ENCODE data around the gene LDLRAP1.

LDLRAP1 gene

DNA sequence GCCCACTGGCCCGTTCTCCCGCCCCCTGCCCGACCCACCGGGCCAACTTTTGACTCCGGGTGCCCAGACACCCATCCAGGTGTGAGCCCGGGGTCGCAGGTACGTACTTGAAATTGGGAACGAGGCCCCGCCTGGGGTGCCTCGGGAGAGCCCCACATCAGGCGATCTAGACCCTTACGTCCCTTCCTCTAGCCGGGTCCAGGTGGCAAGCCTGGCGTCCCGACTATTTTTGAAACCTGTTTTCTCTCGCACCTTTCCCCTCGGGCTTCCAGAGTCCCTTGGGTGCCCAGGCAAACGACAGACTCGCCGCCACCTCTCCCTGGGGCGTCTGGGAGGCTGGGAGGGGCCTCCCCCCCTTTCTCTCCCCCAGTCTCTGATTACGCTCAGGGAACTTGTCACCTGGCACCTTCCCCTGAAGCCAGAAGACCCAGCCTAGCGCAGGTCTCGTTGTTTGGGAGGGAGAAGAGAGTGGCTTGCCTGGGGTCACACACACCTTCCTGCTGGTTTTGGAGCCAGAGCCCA, 898 bp downstream of the LDLRAP1 start:
- DNase-seq: no peak

DNA sequence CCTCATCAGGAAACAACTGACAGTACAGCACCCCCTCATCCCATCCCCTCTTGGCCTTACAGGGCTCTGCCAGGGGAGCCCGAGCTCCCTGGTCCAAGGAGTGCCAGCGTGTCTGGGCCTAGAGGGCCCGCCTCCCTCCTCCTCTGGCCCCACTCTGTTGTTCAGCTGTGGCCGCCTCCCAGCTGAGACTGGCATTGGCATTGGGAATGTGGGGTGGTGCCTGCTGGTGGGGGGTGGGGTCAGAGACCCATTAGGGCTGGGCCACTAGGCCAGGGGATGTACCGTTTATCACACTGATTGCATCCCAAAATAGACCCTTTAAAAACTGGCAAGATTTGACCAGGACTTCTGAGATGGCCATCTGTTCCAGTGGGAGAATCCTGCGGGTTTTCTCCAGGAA, 1.4 kb downstream of the LDLRAP1 start:
- DNase-seq: no peak

DNA sequence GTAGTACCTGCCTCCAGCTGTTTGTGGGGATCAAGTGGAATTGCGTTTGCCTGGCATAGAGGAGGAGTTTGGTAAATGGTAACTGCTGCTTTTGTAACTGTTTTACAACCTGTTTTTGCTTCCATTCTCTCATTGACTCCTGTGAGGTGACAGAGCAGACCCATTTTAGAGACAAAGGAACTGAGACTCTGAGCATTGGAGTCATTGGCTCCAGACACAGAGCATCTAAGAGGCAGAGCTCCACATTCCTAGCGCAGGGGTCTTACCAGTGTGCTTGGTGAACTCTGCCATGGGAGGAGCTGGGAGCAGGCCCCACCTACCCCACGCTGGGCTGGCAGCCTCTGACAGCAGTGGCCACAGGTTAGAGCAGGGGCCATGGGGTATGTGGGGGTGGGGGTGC, 2.4 kb downstream of the LDLRAP1 start:
- no peak for DNase-seq

DNA sequence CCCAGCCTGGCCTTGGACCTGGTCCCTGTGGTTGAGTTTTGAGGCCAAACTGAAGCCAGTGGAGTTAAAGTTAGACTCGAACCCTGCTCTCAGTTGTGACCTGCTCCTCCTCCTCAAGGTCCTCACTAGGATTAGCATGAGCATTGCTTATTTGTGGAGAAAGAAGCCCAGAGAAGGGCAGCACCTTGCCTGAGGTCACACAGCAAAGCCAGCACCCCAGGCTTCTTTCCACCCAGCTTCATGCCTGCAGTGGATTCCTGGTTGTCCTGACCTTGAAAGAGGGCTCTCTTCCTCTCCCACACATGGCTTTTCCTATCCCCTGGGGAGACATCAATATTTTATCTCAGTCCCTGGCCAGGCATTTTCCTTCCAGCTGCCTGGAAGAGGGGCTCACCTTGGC, 2.8 kb downstream of the LDLRAP1 start:
- no peak for DNase-seq

DNA sequence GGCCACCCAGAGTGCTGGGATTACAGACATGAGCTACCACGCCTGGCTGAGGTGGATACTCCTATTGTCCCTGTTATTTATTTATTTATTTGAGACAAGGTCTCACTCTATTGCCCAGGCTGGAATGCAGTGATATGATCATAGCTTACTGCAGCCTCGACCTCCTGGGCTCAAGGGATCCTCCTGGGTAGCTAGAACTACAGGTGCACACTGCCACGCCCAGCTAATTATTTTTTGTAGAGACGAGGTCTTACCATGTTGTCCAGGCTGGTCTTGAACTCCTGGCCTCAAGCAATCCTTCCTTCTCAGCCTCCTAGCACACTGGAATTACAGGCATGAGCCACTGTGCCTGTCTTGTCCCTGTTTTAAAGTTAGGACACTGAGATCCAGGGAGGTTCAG, 5.2 kb downstream of the LDLRAP1 start:
- no peak for DNase-seq

DNA sequence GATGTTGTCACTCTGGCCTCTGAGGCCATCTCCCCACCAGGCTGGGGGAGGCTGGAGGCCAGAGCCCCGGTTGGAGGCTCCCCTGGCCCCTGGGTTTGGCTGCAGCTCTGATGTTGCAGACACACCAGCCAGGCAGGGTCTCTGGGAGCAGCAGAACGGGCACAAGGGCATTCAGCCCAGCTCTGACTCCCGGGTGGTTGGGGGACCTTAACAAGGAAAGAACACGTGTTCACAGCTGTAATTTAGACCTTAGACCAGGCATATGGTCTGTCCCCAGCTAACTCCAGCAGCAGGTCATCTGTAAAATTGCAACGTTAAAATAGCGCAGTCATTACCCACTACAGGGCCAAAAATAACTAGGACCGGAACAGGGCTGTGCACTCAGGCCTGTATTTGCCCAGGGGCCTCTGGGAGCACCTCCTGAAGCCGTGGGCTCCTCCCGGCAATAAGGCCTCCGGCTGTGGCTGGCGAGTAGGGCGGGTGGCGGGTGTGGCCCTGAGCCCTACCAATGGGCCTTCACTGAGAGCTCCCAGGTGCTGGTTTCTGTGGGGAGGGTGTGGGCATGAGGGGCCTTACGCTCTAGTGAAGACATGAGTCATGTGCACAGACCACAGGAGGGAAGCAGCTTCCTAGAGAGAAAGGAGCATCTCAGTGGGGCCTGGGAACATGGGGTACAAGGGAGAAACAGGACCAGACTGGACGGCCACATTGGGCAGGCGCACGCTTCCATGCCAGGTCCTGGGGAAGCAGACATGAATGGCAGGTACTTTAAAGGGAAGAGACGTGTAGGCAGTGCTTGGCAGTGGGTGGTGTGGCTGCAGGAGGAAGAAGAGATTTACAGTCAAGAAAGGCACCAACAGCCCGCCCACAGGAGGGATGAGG, 6.1 kb downstream of the LDLRAP1 start:
- no peak for DNase-seq

DNA sequence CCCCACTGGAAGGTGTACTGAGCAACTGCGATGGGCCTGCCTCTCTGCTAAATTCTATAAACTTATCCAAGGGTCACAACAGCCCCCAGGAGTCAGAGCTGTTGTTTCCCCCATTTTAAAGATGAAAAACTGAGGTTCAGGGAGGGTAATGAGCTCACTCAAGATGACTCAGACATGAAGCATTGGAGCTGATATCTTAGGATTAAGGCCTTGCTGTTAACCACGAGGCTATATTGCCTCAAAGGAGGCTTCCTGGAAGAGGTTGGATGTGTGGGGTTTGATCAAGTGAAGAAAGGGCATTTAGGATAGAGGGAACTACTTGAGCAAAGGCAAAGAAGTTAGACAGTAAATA, 6.7 kb downstream of the LDLRAP1 start:
- DNase-seq: no peak

DNA sequence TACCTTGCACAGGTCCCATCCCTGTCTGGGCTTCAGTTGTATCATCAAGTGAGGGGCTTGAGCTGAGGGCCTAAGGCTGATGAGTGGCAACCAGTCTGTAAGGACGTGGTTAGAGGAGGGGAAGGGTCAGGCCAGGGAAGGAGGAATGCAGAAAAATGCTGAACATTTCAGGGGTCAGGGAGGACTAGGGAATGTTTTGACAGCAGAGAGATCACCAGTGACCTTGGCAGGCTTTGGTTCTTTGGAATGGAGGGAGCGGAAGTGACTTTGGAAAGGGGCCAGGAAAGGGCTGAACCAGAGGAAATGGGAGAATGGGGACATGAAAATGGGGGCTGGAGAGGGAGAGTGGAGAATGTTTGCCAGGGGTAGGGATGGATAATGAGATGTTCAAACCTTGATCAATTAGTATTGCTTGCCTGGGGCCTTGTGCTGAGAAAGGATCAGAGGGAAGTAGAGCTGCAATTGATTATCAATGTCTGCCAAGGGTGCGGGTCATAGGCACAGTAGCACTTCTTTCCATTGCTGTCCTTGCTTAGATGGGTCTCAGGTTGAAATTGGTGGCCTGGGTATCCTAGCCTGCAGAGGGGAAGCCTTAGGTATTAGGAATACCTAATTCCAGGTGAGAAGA, 7.4 kb downstream of the LDLRAP1 start:
- no peak for DNase-seq

DNA sequence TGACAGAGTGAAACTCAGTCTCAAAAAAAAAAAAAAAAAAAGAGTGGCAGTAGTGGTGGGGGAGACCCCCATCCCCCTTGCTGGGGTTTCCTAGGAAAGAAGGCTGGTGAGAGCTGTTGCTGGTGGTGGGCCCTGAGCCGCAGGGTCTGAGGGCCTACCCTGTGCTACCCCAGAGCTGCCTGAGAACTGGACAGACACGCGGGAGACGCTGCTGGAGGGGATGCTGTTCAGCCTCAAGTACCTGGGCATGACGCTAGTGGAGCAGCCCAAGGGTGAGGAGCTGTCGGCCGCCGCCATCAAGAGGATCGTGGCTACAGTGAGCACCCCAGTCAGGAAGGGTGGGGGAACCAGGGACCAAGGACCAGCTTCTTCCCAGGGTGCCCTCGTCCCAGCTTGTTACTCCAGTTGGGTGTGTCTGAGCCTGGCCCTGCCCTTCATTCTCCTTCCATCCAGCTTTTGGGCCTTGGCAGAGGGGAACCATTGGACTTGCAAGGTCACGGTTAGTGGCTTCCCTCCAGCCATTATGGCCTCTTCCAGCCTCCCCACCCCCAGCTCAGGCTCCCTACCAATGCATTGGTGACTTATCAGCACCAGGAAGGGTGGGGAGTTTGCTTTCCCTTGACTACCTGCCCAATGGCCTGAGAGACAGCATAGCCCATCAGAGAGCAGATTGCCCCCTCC, 10.5 kb downstream of the LDLRAP1 start:
- DNase-seq: no peak

DNA sequence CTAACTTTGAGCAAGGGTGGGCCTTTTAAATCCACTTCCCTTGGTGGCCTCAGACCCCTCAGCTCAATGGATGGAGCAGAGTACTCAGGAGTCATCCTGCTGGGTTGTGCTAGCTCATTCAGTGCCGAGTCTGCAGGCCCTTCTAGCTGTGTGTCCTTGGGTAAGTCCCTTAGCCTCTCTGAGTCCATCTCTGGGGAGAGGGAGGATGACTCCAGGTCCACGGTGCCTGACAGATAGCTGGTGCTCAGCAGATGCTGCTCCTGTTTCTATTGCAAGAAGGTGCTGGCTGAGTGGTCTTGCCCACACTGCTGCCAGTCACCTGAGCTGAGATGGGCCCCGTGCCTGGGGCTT, 11.0 kb downstream of the LDLRAP1 start:
- no peak for DNase-seq

DNA sequence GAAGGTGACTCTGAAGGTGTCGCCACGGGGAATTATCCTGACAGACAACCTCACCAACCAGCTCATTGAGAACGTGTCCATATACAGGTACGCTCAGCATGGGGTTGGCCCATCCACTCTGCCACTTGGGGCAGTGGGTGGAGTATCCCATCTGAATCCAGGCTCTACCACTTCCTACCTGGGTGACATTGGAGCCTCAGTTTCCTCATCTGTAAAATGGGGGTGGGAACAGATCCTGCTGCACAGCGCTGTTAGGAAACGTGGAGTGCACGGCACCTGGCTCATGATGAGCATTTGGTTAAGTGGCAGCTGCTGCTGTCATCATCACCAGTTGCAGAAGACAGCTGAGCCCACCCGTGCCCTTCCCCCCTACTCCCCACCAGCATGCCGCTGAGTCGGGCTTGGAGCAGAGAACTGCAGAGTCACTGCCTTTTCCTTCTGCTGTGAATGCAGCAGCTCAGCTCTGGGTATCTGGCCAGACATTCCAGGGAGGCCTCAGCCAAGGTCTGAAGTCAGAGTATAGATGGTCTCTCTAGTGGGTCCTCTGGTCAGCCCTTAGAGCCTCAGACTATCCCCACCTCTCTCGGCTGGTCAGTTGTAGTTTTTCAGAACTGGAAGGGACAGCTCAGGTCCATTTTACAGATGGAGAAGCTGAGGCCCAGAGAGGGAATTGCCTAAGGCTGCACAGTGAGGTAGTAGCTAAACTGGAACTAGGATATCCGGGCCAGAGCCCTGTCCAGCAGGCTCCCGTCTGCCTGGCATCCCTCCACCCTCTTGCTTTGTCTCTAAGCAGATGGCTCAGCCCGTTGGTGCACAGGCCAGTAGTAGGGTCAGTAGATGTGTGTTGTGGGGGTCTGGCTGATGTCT, 11.7 kb downstream of the LDLRAP1 start:
- DNase-seq: no peak

DNA sequence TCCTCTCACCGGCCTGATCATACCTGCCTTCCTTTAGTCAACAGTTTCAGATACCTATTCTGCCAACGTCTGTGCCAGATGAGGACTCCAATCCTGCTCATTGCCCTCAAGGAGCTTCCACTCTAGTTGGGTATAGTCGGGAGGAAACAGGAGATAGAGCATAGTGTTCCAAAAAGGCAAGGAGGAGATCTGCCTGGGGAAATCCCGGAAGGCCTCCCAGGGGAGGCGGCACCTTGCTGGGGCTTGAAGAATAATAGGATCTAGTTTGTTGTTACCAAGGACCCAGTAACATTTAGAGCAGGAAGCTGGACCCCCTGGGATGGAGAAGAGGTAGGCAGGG, 12.3 kb downstream of the LDLRAP1 start:
- no peak for DNase-seq

DNA sequence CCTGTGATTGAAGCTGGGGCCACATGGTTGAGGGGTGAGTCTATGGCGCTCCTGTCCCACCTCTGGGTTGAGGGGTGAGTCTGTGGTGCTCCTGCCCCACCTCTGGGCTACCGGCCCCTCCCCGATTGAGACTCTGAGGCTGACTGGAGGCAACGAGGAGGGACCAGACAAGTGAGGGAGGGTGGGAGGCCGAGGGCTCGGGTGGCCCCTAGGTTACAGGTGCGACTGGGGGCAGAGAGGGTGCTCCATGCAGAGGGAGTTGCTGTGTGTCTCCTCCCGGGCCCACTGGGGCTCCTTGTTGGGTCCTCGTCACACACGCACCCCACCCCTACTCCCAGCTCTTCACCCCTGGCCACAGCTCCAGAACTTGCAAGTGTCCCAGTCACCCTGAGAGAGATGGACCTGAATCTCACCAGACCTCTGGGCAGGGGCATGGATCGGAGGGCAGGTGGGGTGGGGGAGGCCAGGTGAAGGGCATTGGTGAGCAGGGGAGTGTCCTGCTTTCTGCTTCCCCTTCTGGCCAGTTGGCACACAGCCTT, 12.8 kb downstream of the LDLRAP1 start:
- no peak for DNase-seq

DNA sequence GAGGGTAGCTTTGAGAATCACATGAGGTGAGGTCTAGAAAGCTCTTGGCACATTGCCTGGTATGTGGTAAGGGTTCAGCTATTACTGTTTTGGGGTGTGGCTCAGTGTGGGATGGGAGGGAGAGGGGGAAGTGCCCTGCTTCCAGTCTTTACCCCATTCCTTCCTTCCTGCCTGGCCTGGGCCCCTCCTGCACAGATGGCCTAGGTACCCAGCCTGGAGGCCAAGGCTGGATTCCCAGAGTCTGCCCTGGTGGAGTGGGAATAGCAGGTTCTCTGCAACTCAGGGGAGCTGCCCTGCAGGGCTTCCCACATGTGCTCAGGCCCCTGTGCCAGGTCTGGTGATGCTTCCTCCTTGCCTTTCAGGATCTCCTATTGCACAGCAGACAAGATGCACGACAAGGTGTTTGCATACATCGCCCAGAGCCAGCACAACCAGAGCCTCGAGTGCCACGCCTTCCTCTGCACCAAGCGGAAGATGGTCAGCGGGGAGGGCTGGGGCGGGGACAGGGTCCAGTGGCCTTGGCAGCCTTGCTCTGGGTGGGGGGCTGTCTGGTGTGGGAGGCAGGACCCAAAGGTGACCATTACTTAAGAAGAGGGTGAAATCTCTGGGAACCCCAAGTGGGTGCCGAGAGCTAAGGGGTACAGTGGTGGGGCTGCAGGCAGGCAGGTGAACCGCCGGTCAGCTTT, 13.5 kb downstream of the LDLRAP1 start:
- DNase-seq: no peak

DNA sequence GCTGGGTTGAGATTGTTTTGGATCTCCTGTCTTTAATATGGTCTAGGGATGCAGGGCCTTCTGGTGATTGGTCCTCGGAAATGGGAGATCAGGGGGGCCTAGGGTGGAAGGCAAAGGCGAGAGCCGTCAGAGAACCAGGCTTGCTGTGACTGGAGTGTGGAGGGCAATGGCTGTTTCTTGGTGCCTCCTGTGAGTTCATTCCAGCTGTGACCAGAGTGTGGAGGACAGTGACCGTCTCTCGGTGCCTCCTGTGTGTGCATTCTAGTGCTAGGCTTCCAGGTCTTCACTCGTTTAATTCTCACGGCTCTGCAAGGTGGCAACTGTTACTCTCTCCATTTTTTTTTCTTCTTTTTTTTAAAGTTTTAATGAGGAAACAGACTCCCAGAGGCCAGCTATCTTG, 14.1 kb downstream of the LDLRAP1 start:
- no peak for DNase-seq

DNA sequence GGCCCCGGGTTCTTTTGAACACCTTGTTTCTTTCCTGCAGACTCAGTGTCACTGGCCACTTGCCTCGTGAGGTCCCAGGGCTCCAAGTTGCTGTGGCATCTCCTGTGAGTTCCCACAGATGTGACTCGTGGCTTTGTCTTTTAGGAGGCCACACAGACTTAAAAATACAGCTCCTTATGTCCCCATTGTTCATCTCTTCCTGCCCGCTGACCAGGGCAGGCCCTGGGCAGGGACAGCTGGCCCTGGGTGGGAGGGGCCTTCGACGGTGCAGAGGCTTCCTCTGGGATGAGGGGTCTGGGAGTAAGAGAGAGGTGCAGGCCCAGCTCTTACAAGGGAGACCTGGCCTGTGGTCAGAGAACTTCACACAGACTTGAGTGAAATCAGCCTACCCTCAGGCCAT, 15.6 kb downstream of the LDLRAP1 start:
- DNase-seq: no peak

DNA sequence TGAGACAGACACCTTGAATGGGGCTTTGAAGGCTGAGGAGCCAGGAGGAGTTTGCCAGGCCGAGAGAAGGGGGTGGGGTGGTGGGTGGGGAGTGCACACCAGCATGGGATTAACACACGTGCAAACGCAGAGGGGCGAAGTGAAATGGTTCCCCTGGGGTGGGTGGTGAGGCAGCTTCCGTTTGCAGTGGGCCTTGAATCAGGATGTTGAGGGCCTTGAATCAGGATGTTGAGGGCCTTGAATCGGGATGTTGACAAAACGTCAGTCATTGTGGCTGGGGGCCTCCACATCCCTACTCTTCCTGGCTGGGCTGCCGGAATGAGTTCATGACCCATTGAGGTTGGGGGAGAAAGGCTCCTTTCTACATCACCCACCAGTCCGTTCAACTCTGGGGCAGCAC, 16.6 kb downstream of the LDLRAP1 start:
- no peak for DNase-seq

DNA sequence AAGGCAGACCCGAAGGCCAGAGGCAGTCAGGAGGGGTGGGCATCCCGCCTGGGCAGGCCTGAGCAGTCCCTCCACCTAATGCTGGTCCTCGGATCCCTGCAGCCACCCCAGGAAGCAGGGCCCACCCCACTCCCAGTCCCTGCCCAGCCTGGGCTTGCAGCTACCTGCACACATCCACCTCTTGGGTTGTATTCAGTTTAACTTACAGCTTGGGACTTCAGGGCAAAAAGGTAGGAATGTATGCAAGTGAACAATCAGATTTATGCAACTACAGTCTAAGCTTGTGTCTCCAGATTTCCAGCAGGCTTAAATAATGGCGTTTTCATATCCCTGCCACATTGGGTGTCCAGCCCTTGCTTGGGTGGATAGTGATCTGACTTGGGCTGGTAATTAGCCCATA, 17.4 kb downstream of the LDLRAP1 start:
- no peak for DNase-seq

DNA sequence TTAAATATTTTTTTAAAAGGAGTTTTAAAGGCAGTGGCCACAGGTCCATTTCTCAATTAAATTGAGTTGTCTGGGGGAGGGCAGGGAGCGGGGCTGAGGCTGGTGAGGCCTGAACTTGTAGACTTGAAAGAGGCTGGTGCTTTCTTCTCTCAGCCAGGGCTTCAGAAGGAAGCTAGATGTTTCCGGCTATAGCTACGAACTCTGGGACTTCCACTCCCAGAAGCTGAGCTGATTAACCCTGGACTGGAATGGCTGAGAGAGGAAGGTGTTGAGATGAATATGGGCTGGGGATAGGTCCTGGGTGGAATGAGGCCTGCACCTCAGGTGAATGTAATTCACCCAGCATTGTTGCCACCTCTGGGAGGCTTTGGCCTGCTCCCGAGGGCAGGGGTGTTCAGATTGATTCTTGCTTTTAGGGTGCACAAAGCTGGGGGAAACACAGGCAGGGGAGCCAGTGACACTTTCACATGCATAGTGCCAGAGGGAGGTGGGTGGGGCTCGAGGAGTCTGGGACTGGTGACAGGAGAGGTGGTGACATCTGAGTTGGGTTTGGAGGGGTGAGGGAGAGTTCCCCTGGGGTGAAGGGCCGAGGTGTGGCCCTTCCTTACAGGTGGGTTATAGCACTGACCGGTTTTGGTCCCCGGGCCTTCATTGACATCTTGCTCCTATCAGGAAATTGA, 18.2 kb downstream of the LDLRAP1 start:
- no peak for DNase-seq

DNA sequence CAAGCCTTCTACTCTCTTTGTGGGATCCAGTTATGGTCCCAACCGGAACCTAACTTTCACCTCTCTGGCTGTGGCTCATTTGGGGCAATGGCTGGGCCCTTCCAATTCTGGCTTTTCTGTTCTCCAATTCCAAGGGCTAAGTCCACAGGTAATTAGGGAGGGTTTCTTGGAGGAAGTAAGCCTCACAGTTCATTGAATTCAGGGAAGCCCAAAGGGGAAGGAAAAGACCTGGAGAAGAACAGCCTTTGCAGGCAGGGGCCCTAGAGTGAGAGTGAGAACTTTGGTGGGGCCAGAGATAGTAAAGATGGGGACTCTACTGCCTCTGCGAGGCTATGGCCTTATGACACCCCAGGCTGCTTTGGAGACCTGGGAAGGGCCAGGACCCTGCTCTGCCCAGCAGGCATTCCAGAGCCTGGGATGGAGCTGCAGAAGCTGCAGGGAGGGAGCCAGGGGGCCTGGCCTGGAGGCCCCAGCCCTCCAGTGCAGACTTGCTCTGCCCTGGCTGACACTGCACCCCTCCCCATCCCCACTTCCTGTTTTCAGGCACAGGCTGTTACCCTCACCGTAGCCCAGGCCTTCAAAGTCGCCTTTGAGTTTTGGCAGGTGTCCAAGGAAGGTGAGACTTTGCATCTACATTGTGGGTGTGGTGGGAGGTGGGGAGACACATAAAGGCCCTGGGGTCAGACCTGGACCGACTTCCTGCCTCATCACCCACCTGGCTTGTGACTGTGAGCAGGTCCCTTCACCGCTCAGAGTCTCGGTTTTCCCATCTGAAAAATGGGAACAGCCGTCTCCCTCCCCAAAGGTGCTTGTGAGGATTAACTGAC, 18.9 kb downstream of the LDLRAP1 start:
- DNase-seq: no peak

DNA sequence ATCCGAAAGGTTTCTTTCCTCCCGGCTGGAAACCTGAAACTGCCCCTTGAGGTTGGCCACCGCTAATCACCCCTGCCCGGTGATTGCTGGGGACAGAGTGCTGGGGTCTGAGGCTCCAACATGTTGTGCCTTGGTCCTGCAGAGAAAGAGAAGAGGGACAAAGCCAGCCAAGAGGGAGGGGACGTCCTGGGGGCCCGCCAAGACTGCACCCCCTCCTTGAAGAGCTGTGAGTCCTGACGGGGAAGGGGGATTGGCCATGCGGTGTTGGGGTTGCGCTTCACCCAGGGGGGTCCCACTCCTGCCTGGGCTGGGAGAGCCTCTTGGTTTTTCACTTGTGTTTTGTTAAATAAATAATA, 19.5 kb downstream of the LDLRAP1 start:
- no peak for DNase-seq

All from eye (tissue), 1 donor.